NCI-H187 treated with DMSO at 0.1 percent for 48 hours (cell line): Measurements from ENCODE around the gene PTPRN2.

Experiments
- DNase-seq: peaks from one replicate; lab custom pipeline; 2025; lab: John Stamatoyannopoulos, UW

Gene PTPRN2

DNA sequence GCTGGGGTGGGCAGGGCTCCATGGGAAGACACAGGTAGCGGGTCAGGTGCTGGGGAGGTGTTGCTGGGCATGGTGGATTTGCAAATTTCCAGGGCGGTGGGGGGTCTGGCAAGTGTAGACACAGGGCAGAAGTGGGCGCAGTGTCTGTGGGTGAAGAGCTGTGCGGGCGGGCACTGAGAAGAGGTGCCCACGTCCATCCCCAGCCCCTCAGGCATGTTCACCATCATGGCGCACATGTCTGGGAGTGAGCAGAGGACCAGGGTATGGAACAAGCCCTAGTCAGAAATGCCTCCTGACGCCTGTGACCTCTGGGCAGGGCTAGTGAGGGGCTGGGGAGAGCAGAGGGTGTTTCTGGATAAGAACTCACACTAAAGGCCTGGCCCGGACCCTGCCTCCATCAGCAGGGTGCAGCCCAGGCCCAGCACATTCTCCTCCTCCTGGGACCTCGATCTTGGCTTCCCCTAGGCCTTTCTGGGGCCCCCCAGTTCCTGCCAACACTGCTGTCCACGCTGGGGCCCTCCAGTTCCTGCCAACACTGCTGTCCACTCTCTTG is 612.9 kb downstream of the PTPRN2 start:
- DNase-seq = no peak

DNA sequence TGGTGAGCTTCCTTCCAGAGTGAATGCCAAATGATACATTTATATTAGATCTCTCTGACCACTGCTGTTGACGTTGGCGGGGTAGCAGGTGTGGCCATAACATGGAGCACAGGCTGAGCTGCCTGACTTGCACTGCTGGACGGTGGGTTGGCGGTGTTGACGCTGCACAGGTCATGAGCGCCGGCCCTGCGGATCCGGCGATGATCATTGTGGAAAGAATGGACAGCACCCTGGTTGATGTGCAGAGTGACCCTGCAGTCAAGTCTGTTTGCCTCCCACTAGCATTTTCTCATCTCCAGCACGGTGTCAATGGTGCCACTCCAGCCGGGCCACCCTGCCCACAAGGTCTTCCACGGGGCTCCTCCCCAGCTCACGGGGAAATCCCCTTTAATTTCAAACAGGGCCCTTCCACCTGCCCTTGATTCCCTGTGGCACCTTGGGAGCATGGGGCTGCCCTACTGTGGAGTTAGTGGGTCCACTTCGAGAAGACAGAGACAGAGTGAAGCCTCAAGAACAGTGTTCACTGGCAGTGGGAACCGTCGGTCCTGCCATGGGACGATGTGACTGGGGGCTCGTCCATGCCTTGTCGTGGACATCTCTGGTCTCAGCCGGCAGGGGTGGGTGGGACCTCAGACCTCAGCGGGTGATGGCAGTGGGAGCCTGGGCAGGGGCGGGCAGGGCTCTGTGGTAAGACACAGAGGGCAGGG is 613.5 kb downstream of the PTPRN2 start:
- DNase-seq = no peak

- DNase-seq = no peak
These were observed 614.7 kb downstream of the PTPRN2 start for GRCh38 chr7:157972914-157973313.

- peak; percentile 15 for DNase-seq
These were observed 616.1 kb downstream of the PTPRN2 start for GRCh38 chr7:157971501-157971900.

DNA sequence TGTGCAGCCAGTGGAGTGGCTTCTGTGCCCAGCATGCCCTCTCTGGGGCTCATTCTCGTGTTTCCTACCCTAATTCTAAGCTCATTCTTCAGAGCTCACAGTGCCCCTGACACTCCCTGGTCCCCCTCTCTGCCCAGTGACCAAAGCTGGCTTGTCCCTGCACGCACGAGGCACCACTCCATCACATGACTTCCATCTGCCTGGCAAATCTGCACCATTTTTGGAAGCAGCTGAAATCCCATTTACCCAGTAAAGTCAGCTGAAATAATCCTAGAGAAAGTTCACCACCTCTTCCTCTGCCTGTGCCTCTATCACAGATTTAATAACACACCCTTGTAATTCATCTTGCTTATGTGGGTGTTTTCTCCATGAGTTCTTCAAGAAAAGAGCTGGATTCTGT is 616.9 kb downstream of the PTPRN2 start:
- no peak for DNase-seq

DNA sequence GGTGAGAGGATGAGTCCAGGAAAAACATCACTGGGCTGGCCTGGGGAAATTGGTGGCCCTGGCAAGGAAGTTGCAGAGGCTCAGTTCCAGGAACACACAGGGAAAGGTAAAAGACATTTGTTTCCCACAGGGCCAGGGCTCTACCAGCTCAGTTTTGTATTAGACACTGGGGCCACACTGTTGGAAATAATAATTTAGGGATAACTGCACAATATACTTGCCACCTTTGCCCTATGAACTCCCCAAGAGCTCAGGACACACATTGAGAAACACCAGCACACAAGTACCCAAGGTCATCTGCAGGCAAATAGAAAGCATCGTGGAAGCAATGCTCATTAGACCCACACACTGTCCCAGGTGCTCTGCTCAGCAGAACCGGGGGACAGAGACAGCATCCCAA is 617.6 kb downstream of the PTPRN2 start:
- DNase-seq = no peak

DNA sequence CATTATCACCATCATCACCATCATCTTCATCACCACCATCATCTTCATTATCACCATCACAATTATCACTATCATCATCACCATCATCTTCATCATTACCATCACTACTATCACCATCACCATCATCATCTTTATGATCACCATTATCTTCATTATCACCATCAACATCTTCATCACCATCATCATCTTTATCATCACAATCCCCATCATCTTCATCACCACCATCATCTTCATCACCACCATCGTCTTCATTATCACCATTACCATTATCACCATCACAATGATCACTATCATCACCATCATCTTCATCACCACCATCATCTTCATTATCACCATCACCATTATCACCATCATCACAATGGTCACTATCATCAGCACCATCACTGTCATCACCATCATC is 621.1 kb downstream of the PTPRN2 start:
- DNase-seq = no peak

- no peak for DNase-seq
These were observed 623.1 kb downstream of the PTPRN2 start for GRCh38 chr7:157964521-157964920.

GRCh38 chr7:157964016-157964415 is 623.6 kb downstream of the PTPRN2 start:
- no peak for DNase-seq

DNA sequence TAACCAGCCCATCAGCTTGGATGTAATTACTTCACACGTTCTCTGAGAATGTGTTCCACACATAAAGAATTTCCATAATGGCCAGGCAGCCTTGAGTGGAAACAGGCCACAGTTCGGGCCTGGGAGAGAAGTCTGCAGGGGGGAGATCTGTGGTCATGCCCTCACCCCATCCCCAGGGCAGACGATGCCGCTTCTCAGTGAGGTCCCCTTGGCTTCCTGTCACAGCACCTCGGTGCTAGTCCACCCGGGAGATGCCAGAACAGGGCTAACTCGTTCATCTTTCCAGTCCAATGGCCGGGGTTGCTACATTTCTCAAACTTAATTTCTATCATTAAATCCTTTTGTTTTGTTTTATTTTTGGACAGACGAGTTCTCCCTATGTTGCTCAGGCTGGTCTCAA is 624.1 kb downstream of the PTPRN2 start:
- no peak for DNase-seq

- no peak for DNase-seq
These were observed 624.9 kb downstream of the PTPRN2 start for GRCh38 chr7:157962458-157963306.

GRCh38 chr7:157961731-157962457 is 625.7 kb downstream of the PTPRN2 start:
- peak; percentile 37 for DNase-seq

DNA sequence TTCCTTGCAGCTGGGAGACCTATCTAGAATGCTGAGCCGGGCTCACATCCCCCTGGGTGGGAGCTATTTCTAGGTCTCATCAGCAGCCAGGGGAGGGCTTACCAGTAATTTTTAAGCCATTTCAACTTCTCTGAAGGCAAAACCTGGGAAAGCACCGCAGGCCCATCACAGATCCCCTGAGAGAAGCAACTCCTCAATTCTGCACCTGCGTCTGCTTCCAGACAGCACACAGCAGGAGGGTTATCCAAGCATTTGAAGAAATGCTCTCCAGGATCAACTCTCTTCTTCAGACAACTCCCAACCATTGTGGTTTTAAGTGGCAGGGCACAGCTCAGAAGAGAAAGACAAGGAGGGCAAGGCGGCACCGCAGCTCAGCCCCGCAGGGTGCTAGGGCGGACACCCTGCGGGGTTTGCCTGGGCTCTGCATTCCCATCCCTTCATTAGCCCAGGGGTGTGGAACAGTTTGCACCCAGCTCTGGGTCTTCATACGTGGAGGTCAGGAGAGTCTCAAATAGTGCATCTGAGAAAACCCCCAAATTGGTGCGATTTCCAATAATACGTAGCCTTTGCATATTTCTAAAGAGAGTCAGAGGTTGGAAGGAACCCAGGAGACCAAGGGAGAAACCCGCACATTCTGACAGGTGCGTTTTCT is 632.1 kb downstream of the PTPRN2 start:
- peak; percentile 76 for DNase-seq

DNA sequence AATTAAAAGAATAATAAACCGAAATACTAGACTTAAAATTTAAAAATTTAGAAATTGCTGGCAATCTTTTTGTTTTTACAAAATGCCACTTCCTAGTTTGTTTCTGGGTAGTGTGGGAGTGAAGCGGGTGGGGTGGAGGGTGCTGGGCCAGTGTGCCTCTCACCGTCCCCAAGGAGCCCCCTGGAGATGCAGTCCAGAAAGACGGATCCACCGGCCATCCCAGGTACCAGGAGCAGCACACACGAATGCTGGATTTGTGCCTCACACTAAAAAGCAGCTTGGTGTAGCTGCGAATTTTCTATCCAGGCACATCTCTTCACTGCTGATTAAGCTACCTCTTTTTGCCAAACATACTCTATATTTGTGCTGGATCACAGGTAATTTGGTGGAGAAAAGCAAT is 632.7 kb downstream of the PTPRN2 start:
- no peak for DNase-seq

- DNase-seq = no peak
These were observed 634.6 kb downstream of the PTPRN2 start for GRCh38 chr7:157952841-157953645.

- no peak for DNase-seq
These were observed 635.5 kb downstream of the PTPRN2 start for GRCh38 chr7:157952050-157952667.

DNA sequence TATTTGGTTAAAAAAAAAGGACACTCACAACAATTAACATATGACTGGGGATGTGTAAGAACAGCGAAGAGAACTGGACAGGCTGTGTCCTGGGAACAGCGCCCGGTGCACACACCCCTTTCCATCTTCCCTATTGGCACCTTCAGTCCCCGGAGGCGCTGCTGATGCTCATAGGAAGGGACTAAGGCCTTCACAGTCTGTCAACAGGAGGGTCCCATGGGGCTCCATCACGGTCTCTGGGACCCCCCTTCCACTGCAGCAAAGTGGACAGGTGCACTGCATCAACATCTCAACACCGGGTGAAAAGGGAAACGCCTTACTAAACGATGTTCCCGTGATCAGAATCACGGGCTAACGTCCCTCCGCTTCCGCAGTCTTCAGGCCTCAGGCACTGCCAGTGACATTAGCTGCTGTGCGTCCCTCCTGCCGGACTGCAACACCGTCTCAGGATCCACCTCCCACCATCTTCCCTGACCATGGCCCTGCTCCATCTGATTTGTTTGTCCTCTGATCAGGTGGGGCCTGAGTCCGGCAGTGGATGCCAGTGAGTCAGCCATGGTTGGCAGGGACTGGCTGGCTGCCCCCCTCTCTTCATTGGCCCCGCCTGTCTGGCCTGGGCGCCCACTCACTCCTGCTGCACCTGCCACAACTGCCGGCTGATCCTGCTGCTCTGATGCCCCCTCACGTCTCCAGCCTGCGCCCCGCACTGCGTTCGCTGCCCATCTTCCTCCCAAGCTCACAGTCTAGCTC is 636.1 kb downstream of the PTPRN2 start:
- DNase-seq = no peak

GRCh38 chr7:157949711-157950110 is 637.9 kb downstream of the PTPRN2 start:
- no peak for DNase-seq

DNA sequence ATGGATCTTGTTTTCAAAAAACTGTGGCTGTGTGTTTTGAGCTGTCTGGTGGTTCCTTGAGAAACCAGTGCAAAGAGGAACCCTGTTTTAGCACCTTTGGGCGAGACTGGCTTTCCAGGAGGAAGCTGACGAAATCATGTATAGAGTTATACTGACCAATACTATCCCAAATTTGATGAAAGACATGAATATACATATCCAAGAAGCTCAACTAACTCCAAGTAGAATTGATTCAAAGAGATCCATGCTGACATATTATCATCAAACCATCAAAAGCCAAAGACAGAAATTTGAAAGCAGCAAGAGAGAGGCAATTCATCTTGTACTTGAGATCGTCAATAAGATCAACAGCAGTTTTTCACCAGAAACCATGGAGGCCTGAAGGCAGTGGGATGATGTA is 640.1 kb downstream of the PTPRN2 start:
- DNase-seq = no peak
